Neural cell (in vitro differentiated cells): ENCODE measurements around the gene ZNF878. TPM values are rescaled to one million over a fixed set of nuclear protein-coding genes. Genes with fewer than 3 reads are reported as not detected.

Source experiments
- H2AFZ ChIP-seq: fragments of 200-600, 300-800 bp; sonication (generic), shearing (Covaris generic); 2 replicates; pipeline ENCODE4 v1.6.0; 2014; ENCODE audit warnings: low read depth, mild to moderate bottlenecking, antibody characterized with exemption, low read length, moderate library complexity
- H3F3A ChIP-seq: fragments of 200-600 bp; shearing (Covaris generic); 2 replicates; pipeline ENCODE4 v1.6.1; 2016; ENCODE audit warnings: mild to moderate bottlenecking, moderate library complexity, mixed read lengths, antibody characterized with exemption, low read length; ENCODE audit not compliant: insufficient read depth, poor library complexity, severe bottlenecking
- H3K27ac ChIP-seq: fragments of 200-600, 300-800 bp; sonication (generic), shearing (Covaris generic); 2 replicates; pipeline ENCODE4 v1.5.1; 2014; ENCODE audit warnings: mild to moderate bottlenecking, low read length, moderate library complexity
- H3K27me3 ChIP-seq: fragments of 300-800, 200-600 bp; sonication (generic), shearing (Covaris generic); 2 replicates; pipeline ENCODE4 v1.6.0; 2014; ENCODE audit warnings: mild to moderate bottlenecking, low read depth, low read length, moderate library complexity; ENCODE audit not compliant: insufficient read depth
- H3K36me3 ChIP-seq: fragments of 300-800, 200-600 bp; sonication (generic), shearing (Covaris generic); 2 replicates; pipeline ENCODE4 v1.5.1; 2014; ENCODE audit warnings: mild to moderate bottlenecking, antibody characterized with exemption, low read length, moderate library complexity; ENCODE audit not compliant: insufficient read depth
- H3K4me2 ChIP-seq: fragments of 300-800, 200-600 bp; sonication (generic), shearing (Covaris generic); 2 replicates; pipeline ENCODE4 v1.6.0; 2014; ENCODE audit warnings: mild to moderate bottlenecking, low read length
- H3K4me3 ChIP-seq: fragments of 300-800, 200-600 bp; sonication (generic), shearing (Covaris generic); 2 replicates; pipeline ENCODE4 v1.5.1; 2014; ENCODE audit warnings: mild to moderate bottlenecking, low read length, moderate library complexity
- H3K79me2 ChIP-seq: fragments of 200-600 bp; shearing (Covaris generic); replicated peaks from 2 replicates; pipeline ENCODE4 v1.6.0; 2014; ENCODE audit warnings: mild to moderate bottlenecking, low read length, moderate library complexity; ENCODE audit not compliant: insufficient read depth
- H3K9ac ChIP-seq: fragments of 300-800, 200-600 bp; sonication (generic), shearing (Covaris generic); 2 replicates; pipeline ENCODE4 v1.6.1; 2016; ENCODE audit warnings: mild to moderate bottlenecking, low read length, mixed read lengths
- H3K9me2 ChIP-seq: fragments of 200-600 bp; shearing (Covaris generic); 2 replicates; pipeline ENCODE4 v1.6.1; 2016; ENCODE audit warnings: mild to moderate bottlenecking, low read length, mixed read lengths; ENCODE audit not compliant: insufficient read depth
- H3K9me3 ChIP-seq: fragments of 200-600, 300-800 bp; sonication (generic), shearing (Covaris generic); 2 replicates; pipeline ENCODE4 v1.6.1; 2016; ENCODE audit warnings: mild to moderate bottlenecking, mixed run types, low read length, moderate library complexity, mixed read lengths
- H4K20me1 ChIP-seq: fragments of 200-600 bp; shearing (Covaris generic); 2 replicates; pipeline ENCODE4 v1.6.1; 2016; ENCODE audit warnings: mild to moderate bottlenecking, mixed run types; ENCODE audit not compliant: insufficient read depth
- CTCF ChIP-seq: fragments of 450-650 bp; IDR thresholded peaks from 2 replicates; pipeline ENCODE4 v1.5.1; 2014; ENCODE audit warnings: antibody characterized with exemption, mild to moderate bottlenecking, moderate library complexity; ENCODE audit not compliant: poor library complexity, severe bottlenecking
- EP300 ChIP-seq: fragments of 450-650 bp; conservative IDR thresholded peaks from 2 replicates; pipeline ENCODE4 v1.6.1; 2014; ENCODE audit warnings: antibody characterized with exemption, mild to moderate bottlenecking, moderate library complexity; ENCODE audit not compliant: poor library complexity, severe bottlenecking
- EZH2 ChIP-seq: fragments of 200-600, 300-800 bp; shearing (Covaris generic), sonication (generic); IDR thresholded peaks from 2 replicates; pipeline ENCODE4 v1.6.1; 2014; ENCODE audit warnings: antibody characterized with exemption, low read length, borderline replicate concordance, mild to moderate bottlenecking; ENCODE audit not compliant: insufficient read depth, poor library complexity, severe bottlenecking
- MXI1 ChIP-seq: fragments of 450-650 bp; conservative IDR thresholded peaks from 2 replicates; pipeline ENCODE4 v1.6.1; 2014; ENCODE audit warnings: antibody characterized with exemption, mild to moderate bottlenecking; ENCODE audit not compliant: poor library complexity, severe bottlenecking
- POLR2AphosphoS5 ChIP-seq: IDR thresholded peaks from 2 replicates; pipeline ENCODE4 v1.6.1; 2012
- RAD21 ChIP-seq: fragments of 450-650 bp; conservative IDR thresholded peaks from 2 replicates; pipeline ENCODE4 v1.6.1; 2014; ENCODE audit warnings: antibody characterized with exemption, mild to moderate bottlenecking, moderate library complexity
- REST ChIP-seq: IDR thresholded peaks from 2 replicates; pipeline ENCODE4 v1.6.1; 2012; ENCODE audit warnings: borderline replicate concordance
- SMC3 ChIP-seq: fragments of 450-650 bp; conservative IDR thresholded peaks from 2 replicates; pipeline ENCODE4 v1.6.1; 2014; ENCODE audit warnings: antibody characterized with exemption, mild to moderate bottlenecking, moderate library complexity; ENCODE audit not compliant: poor library complexity
- TAF1 ChIP-seq: IDR thresholded peaks from 2 replicates; pipeline ENCODE4 v1.6.1; 2012; ENCODE audit warnings: low read depth
- polyA plus RNA-seq: library from polyadenylated mRNA; depleted of rRNA; stranded (reverse); fragments of >200 nt; gene quantifications from 2 replicates; pipeline ENCODE4 v1.2.3, GENCODE V29; 2014

Gene ZNF878
- polyA plus RNA-seq, 1 donor from 2014 or later = 0.21 TPM

- peak within 1 kb of the TSS; percentile 100 for H3K4me2 ChIP-seq
- no peaks in the 10 kb centered on the region for H3F3A ChIP-seq
- no peaks in the 10 kb centered on the region for H3K9me2 ChIP-seq
- TF ChIP-seq CTCF (no peak), TAF1 (peak; percentile 40), EZH2 (no peak), SMC3 (no peak), RAD21 (peak; percentile 27), REST (peak; percentile 58), POLR2AphosphoS5 (peak; percentile 81), EP300 (no peak), MXI1 (peak; percentile 65)
- H3K9ac ChIP-seq = peak within 1 kb of the TSS; percentile 93
- H3K79me2 ChIP-seq = peaks cover 39% of the 10 kb centered on the region
- no peaks in the 10 kb centered on the region for H4K20me1 ChIP-seq
- H3K9me3 ChIP-seq = no peaks in the 10 kb centered on the region
- peak within 1 kb of the TSS; percentile 95 for H2AFZ ChIP-seq
- no peaks in the 10 kb centered on the region for H3K27me3 ChIP-seq
- peak within 1 kb of the TSS; percentile 86 for H3K27ac ChIP-seq
- peak within 1 kb of the TSS; percentile 97 for H3K4me3 ChIP-seq
- no peaks in the 10 kb centered on the region for H3K36me3 ChIP-seq
Measured at GRCh38 chr19:12035220-12036172, 17.3 kb downstream of the ZNF878 start, which contains the start of gene ZNF433. Gene ZNF433 (minus strand): TSS chr19:12035679. CDS start chr19:12035539, 140 bp downstream.

GRCh38 chr19:12034620-12035019 is 18.1 kb downstream of the ZNF878 start:
- no peaks in the 10 kb centered on the region for H3K36me3 ChIP-seq
- H4K20me1 ChIP-seq = no peaks in the 10 kb centered on the region
- H3K9me2 ChIP-seq = no peaks in the 10 kb centered on the region
- H3K27ac ChIP-seq = peak overlapping the region; percentile 86
- H2AFZ ChIP-seq = no peak overlapping the region
- peak overlapping the region; percentile 93 for H3K9ac ChIP-seq
- peak overlapping the region; percentile 97 for H3K4me3 ChIP-seq
- peak overlapping the region; percentile 100 for H3K4me2 ChIP-seq
- peaks cover 44% of the 10 kb centered on the region for H3K79me2 ChIP-seq
- no peaks in the 10 kb centered on the region for H3F3A ChIP-seq
- no peak for TF ChIP-seq CTCF
- TF ChIP-seq TAF1 = no peak
- TF ChIP-seq RAD21 = no peak
- no peak for TF ChIP-seq REST
- no peak for TF ChIP-seq EP300
- TF ChIP-seq MXI1 = no peak
- TF ChIP-seq SMC3 = no peak
- no peaks in the 10 kb centered on the region for H3K27me3 ChIP-seq
- no peaks in the 10 kb centered on the region for H3K9me3 ChIP-seq
